Peyer's patch (tissue), 4 donors: ENCODE measurements around the gene GLIS1. TPM values are rescaled to one million over a fixed set of nuclear protein-coding genes. Genes with fewer than 3 reads are reported as not detected.

Experiments used
- DNase-seq, 3 donors: peaks; one replicate each; pipeline ENCODE4 v3.0.0-alpha.2; 2017 to 2019
- H3K27ac ChIP-seq, 4 donors: fragments of 200-600 bp; sonication (generic); one replicate each; pipeline ENCODE4 v1.5.1; 2016 to 2019
- H3K27me3 ChIP-seq, 2 donors: fragments of 200-600 bp; sonication (generic); one replicate each; pipeline ENCODE4 v1.5.1; 2019
- H3K36me3 ChIP-seq, 3 donors: fragments of 200-600 bp; sonication (generic); one replicate each; pipeline ENCODE4 v1.5.1; 2016 to 2019
- H3K4me1 ChIP-seq, 4 donors: fragments of 200-600 bp; sonication (generic); one replicate each; pipeline ENCODE4 v1.5.1; 2016 to 2019
- H3K4me3 ChIP-seq, 4 donors: fragments of 200-600 bp; sonication (generic); 1 replicate in 3 of 4; 2 replicates in 1 of 4; pipeline ENCODE4 v1.5.1; 2016 to 2019; ENCODE audit warnings: mild to moderate bottlenecking in 1 of 4
- H3K9me3 ChIP-seq, 4 donors: fragments of 200-600 bp; sonication (generic); one replicate each; pipeline ENCODE4 v1.5.1; 2016 to 2019; ENCODE audit warnings: mild to moderate bottlenecking in 1 of 4
- POLR2A ChIP-seq, 2 donors: fragments of 450-650 bp; IDR thresholded peaks; one replicate each; pipeline ENCODE4 v1.5.1; 2017; ENCODE audit warnings: antibody characterized with exemption in 2 of 2, mild to moderate bottlenecking in 2 of 2, moderate library complexity in 2 of 2
- total RNA-seq, 4 donors: library from RNA; depleted of rRNA; stranded (reverse); fragments of >200 nt; gene quantifications; one replicate each; pipeline ENCODE4 v1.1.0, GENCODE V29; 2016
- TF ChIP-seq, protein P1 (sequence below), 6 experiments: fragments of 450-650 bp in 4 of 6; fragments of 200-600 bp in 2 of 6; sonication (generic) in 1 of 6; IDR thresholded peaks; one replicate each; pipeline ENCODE4 v1.5.1; 2017 to 2019; ENCODE audit warnings: antibody characterized with exemption in 6 of 6, mild to moderate bottlenecking in 3 of 6, moderate library complexity in 1 of 6

Gene GLIS1
- total RNA-seq, 4 donors from 2014 or later = 0.54 to 1.7 (median 0.66) TPM; not detected in 1

DNA sequence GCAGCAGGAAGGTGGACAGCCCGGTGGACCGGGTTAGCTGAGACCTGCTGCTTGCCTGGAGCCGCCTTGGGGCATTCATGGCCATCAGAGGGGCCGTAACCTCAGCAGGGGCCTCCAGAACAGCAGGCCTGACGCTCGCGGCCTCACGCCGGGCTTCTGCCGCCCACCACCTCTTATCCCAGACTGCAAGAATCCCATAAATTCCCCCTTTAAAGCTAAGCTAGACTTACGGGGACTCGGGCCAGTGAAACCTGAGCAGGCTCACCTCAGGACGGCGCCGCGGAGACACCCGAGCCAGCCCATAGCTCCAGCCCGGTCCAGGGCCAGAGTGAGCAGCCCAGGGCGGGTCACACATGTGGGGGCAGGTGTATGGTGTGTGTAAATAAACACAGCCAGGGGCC, 132.3 kb downstream of the GLIS1 start:
- no peak overlapping the region for H3K4me3 ChIP-seq

GRCh38 chr1:53606197-53606596, 132.8 kb downstream of the GLIS1 start:
- Histone ChIP-seq H3K9me3 (peaks cover 0 to 5% (median 2%) of the 10 kb centered on the region in 4 donors), H3K27ac (no peak overlapping the region), H3K4me1 (no peaks in the 10 kb centered on the region), H3K27me3 (no peaks in the 10 kb centered on the region), H3K36me3 (no peaks in the 10 kb centered on the region), H3K4me3 (no peak overlapping the region)
- TF ChIP-seq POLR2A (IDR thresholded peaks at IDR 0.05) = no peak
- TF ChIP-seq, protein P1, sequence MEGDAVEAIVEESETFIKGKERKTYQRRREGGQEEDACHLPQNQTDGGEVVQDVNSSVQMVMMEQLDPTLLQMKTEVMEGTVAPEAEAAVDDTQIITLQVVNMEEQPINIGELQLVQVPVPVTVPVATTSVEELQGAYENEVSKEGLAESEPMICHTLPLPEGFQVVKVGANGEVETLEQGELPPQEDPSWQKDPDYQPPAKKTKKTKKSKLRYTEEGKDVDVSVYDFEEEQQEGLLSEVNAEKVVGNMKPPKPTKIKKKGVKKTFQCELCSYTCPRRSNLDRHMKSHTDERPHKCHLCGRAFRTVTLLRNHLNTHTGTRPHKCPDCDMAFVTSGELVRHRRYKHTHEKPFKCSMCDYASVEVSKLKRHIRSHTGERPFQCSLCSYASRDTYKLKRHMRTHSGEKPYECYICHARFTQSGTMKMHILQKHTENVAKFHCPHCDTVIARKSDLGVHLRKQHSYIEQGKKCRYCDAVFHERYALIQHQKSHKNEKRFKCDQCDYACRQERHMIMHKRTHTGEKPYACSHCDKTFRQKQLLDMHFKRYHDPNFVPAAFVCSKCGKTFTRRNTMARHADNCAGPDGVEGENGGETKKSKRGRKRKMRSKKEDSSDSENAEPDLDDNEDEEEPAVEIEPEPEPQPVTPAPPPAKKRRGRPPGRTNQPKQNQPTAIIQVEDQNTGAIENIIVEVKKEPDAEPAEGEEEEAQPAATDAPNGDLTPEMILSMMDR (IDR thresholded peaks at IDR 0.05) = no peak
- peak in 1 of 3 donors; percentile 18 for DNase-seq

More for the DNA sequence above, 132.3 kb downstream of the GLIS1 start:
- peak in 1 of 3 donors; percentile 25 for DNase-seq
- Histone ChIP-seq H3K4me1 (no peaks in the 10 kb centered on the region), H3K9me3 (peaks cover 0 to 5% (median 2%) of the 10 kb centered on the region in 4 donors), H3K27ac (no peak overlapping the region), H3K36me3 (no peaks in the 10 kb centered on the region), H3K27me3 (no peaks in the 10 kb centered on the region)
- TF ChIP-seq, protein P1 (IDR thresholded peaks at IDR 0.05) = no peak
- no peak for TF ChIP-seq POLR2A (IDR thresholded peaks at IDR 0.05)

DNA sequence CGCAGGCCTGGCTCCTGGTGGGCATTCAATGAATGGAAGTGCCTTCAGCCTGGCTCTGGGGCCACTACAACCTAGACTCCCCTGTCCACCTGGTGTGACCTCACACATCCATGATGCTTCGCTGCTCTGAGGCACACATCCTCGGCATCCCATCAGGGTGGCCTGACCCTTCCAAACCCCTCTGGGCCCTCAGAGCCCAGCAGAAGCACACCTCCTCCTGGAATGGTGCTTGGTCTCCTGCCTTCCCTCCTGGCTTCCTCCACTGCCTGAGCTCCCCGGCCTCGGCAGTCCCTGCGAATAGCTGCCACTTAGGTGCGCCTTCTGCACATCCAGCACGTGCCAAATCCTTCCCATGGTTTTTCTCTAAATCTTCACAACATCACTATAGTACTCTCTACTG, 133.8 kb downstream of the GLIS1 start:
- no peak for TF ChIP-seq POLR2A (IDR thresholded peaks at IDR 0.05)
- TF ChIP-seq, protein P1 (IDR thresholded peaks at IDR 0.05) = no peak
- Histone ChIP-seq H3K27me3 (no peaks in the 10 kb centered on the region), H3K9me3 (peaks cover 0 to 5% (median 0%) of the 10 kb centered on the region in 4 donors), H3K4me3 (no peak overlapping the region), H3K27ac (no peak overlapping the region), H3K4me1 (no peaks in the 10 kb centered on the region), H3K36me3 (no peaks in the 10 kb centered on the region)
- no peak for DNase-seq

DNA sequence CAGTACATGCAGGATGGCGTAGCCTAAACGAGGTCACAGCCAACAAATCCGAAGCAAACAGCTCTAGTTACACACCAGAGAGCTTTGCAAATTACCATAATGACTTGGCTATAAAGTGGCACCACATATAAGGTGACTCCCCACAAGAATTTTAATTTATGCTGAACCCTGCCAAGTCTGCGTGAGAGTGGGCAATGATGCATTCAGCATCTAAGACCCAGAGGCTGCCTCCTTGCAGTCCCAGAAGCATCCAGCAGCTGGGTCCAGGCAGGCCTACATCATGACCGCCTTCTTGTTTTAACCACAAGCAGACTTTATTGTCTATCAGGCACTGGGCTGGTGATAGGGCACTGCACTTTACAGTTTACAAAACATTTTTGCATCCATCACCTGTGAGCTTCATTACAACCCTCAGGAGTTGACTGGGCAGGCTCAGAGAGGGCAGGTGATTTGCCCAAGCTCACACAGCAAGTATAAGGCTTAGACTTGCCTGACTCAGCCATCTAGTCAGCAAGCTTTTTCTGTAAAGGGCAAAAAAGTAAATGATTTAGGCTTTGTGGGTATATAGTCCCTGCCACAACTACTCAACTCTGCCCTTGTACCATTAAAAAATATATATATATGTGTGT, 134.6 kb downstream of the GLIS1 start:
- Histone ChIP-seq H3K4me3 (no peak overlapping the region), H3K4me1 (no peaks in the 10 kb centered on the region), H3K36me3 (no peaks in the 10 kb centered on the region), H3K27me3 (no peaks in the 10 kb centered on the region), H3K9me3 (peaks cover 0 to 1% (median 0%) of the 10 kb centered on the region in 4 donors), H3K27ac (no peak overlapping the region)
- TF ChIP-seq POLR2A (IDR thresholded peaks at IDR 0.05) = no peak
- TF ChIP-seq, protein P1 (IDR thresholded peaks at IDR 0.05) = no peak
- no peak for DNase-seq

GRCh38 chr1:53603431-53603830, 135.5 kb downstream of the GLIS1 start:
- Histone ChIP-seq H3K36me3 (no peaks in the 10 kb centered on the region), H3K4me3 (no peak overlapping the region), H3K4me1 (no peaks in the 10 kb centered on the region), H3K27ac (no peak overlapping the region), H3K9me3 (no peaks in the 10 kb centered on the region), H3K27me3 (no peaks in the 10 kb centered on the region)
- TF ChIP-seq POLR2A (IDR thresholded peaks at IDR 0.05) = no peak
- TF ChIP-seq, protein P1 (IDR thresholded peaks at IDR 0.05) = no peak
- no peak for DNase-seq
